ENCODE results near the gene DDX17. TPM values are rescaled to one million over a fixed set of nuclear protein-coding genes. Genes with fewer than 3 reads are reported as not detected.

DDX17 gene
- total and polyA plus RNA-seq, 10 of the 15 experiments (the other 5 are each of a cell fraction or from before 2014, with no cell fraction given): 25.2 to 778 (median 266) TPM

- TF ChIP-seq POLR2AphosphoS2 (IDR thresholded peaks at IDR 0.05; ENCODE audit: low read depth, low read length) (no peak), MTA2 (IDR thresholded peaks at IDR 0.05; ENCODE audit: low read depth) (0 out of 2 replicates have a peak, but pooled peaks have one; percentile 45), PRDM15 (CRISPR knock-in tag; IDR thresholded peaks at IDR 0.05) (no peak), CBX5 (IDR thresholded peaks at IDR 0.05; ENCODE audit: low read depth) (no peak), CHD1 (IDR thresholded peaks at IDR 0.05; ENCODE audit: low read depth, low read length) (no peak), TARDBP (IDR thresholded peaks at IDR 0.05; ENCODE audit: borderline replicate concordance) (no peak), ETV6 (conservative IDR thresholded peaks at IDR 0.05 in 1 of 2, IDR thresholded peaks at IDR 0.05 in 1 of 2; ENCODE audit: borderline replicate concordance in 1 of 2, low read depth in 1 of 2) (no peak), CBFB (IDR thresholded peaks at IDR 0.05; ENCODE audit: low read depth) (no peak), REST (IDR thresholded peaks at IDR 0.05; ENCODE audit: low read depth, low read length) (no peak), HDGF (IDR thresholded peaks at IDR 0.05) (peak; percentile 94), CHD4 (IDR thresholded peaks at IDR 0.05) (no peak), NKRF (conservative IDR thresholded peaks at IDR 0.05) (peak; percentile 63; the same call in 1 of the 2 replicates), SIN3A (IDR thresholded peaks at IDR 0.05; ENCODE audit: low read depth, low read length) (no peak), HSF1 (IDR thresholded peaks at IDR 0.05; ENCODE audit: low read depth, low read length) (no peak), IRF5 (IDR thresholded peaks at IDR 0.05; ENCODE audit: borderline replicate concordance) (no peak)
Measured at GRCh38 chr22:38504731-38505540, 1.2 kb downstream of the DDX17 start (continued).
